ENCODE results near the gene GCGR. TPM values are rescaled to one million over a fixed set of nuclear protein-coding genes. Genes with fewer than 3 reads are reported as not detected.
A peak's percentile ranks its signal among the peaks of the same experiment; 100 is the strongest.

The GCGR gene
- total and polyA plus RNA-seq, 2 donors (not counting 1 experiment from before 2014, with no cell fraction given) = not detected

DNA sequence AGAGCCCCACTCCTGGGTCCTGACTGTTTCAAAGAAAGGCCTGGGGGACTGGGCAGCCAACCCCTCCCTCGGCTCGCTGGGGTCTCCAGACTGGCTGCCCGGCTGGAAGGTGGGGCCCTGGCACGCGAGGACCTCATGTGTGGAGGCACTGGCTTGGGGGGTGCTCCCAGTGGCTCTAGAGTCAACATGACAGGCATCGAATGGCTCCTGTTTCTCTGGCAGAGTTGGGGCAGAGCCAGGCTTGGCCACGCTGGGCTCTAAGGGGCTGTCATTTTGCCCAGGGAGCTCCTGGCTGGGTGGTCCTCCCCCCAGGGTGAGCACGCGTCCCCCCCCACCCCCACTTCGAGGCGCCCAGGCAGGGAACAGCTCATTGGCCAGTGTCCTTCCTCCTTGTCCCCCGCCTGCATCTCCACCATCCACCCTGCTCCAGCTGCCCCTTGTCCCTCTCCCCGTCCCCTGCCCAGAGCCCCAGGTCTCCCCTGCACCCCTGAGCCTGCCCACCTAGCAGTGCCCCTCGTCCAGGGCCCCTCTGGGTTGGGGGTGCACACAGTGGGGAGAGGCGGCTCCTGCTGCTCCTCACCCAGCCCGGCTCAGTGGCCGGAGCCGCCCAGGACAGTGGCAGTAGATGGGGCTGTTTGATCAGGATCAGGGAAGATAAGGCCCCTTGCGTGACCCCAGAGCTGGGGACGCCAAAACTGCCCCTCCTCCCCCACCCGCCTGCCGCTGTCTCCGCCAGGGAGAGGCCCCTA, 2.7 kb downstream of the GCGR start:
- no peak overlapping the region for H2AFZ ChIP-seq (ENCODE audit: low read length)
- no peaks in the 10 kb centered on the region for H3K79me2 ChIP-seq (ENCODE audit: control insufficient read depth, insufficient read depth, low read length)
- H3K27ac ChIP-seq (ENCODE audit: insufficient read depth, low read length) = no peak overlapping the region
- TF ChIP-seq, protein P1, sequence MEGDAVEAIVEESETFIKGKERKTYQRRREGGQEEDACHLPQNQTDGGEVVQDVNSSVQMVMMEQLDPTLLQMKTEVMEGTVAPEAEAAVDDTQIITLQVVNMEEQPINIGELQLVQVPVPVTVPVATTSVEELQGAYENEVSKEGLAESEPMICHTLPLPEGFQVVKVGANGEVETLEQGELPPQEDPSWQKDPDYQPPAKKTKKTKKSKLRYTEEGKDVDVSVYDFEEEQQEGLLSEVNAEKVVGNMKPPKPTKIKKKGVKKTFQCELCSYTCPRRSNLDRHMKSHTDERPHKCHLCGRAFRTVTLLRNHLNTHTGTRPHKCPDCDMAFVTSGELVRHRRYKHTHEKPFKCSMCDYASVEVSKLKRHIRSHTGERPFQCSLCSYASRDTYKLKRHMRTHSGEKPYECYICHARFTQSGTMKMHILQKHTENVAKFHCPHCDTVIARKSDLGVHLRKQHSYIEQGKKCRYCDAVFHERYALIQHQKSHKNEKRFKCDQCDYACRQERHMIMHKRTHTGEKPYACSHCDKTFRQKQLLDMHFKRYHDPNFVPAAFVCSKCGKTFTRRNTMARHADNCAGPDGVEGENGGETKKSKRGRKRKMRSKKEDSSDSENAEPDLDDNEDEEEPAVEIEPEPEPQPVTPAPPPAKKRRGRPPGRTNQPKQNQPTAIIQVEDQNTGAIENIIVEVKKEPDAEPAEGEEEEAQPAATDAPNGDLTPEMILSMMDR (conservative IDR thresholded peaks at IDR 0.05 in 1 of 2, IDR thresholded peaks at IDR 0.05 in 1 of 2; ENCODE audit: low read depth in 1 of 2, low read length in 2 of 2) = no peak
- no peak for TF ChIP-seq EZH2 (IDR thresholded peaks at IDR 0.05; ENCODE audit: low read length, missing control alignments)
- DNase-seq (ENCODE audit: low read depth in 2 of 2) = no peak
- no peak overlapping the region for H3K4me3 ChIP-seq (replicated peaks in 1 of 4; ENCODE audit: control extremely low read depth in 1 of 4, insufficient read depth in 1 of 4, low read depth in 3 of 4, low read length in 4 of 4)
- no peak overlapping the region for H3K9ac ChIP-seq (ENCODE audit: insufficient read depth, low read length)
- no peaks in the 10 kb centered on the region for H3K9me3 ChIP-seq (ENCODE audit: control insufficient read depth, insufficient read depth, low read depth, low read length)
- peaks cover 48% of the 10 kb centered on the region for H3K27me3 ChIP-seq (ENCODE audit: control insufficient read depth, insufficient read depth, low read length)
- no peaks in the 10 kb centered on the region for H4K20me1 ChIP-seq (ENCODE audit: control insufficient read depth, extremely low read depth, insufficient read depth, low read length)
- no peaks in the 10 kb centered on the region for H3K4me1 ChIP-seq (ENCODE audit: control insufficient read depth, extremely low read depth, insufficient read depth, low read length)
- no peaks in the 10 kb centered on the region for H3K36me3 ChIP-seq (ENCODE audit: control insufficient read depth, insufficient read depth, low read length)
- H3K4me2 ChIP-seq (ENCODE audit: extremely low read depth, insufficient read depth, low read length) = no peak overlapping the region

DNA sequence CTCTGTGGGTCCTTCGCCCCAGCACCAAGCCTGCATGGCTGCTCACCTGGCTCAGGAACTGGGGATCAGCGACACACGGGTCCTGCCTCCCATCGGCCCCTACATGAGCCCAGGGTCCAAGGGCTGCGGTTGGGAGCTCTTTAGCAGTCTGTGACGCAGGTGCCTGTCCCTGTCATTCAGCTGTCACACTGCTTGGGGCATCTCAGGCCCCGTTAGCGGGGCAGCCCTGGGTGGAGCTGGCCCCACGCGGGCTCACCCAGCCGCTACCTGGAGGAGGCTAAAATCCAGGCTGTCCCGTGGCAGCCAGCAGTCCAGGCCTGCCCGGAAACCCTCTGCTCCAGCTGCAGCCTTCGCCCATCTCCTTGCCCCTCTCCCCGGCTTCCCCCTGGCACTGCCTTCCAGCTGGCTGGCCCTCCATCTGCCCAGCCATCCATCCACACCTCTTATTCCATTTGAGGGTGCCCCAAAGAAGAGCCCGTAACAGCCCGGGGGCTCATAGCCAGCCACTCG, 3.3 kb downstream of the GCGR start:
- Histone ChIP-seq H3K9ac (ENCODE audit: insufficient read depth, low read length) (no peak overlapping the region), H2AFZ (ENCODE audit: low read length) (no peak overlapping the region), H3K36me3 (ENCODE audit: control insufficient read depth, insufficient read depth, low read length) (no peaks in the 10 kb centered on the region), H3K79me2 (ENCODE audit: control insufficient read depth, insufficient read depth, low read length) (no peaks in the 10 kb centered on the region), H3K4me1 (ENCODE audit: control insufficient read depth, extremely low read depth, insufficient read depth, low read length) (no peaks in the 10 kb centered on the region), H4K20me1 (ENCODE audit: control insufficient read depth, extremely low read depth, insufficient read depth, low read length) (no peaks in the 10 kb centered on the region), H3K4me2 (ENCODE audit: extremely low read depth, insufficient read depth, low read length) (no peak overlapping the region), H3K4me3 (replicated peaks in 1 of 4; ENCODE audit: control extremely low read depth in 1 of 4, insufficient read depth in 1 of 4, low read depth in 3 of 4, low read length in 4 of 4) (no peak overlapping the region), H3K27me3 (ENCODE audit: control insufficient read depth, insufficient read depth, low read length) (peaks cover 48% of the 10 kb centered on the region), H3K27ac (ENCODE audit: insufficient read depth, low read length) (no peak overlapping the region), H3K9me3 (ENCODE audit: control insufficient read depth, insufficient read depth, low read depth, low read length) (no peaks in the 10 kb centered on the region)
- TF ChIP-seq EZH2 (IDR thresholded peaks at IDR 0.05; ENCODE audit: low read length, missing control alignments) = peak; percentile 34
- TF ChIP-seq, protein P1 (conservative IDR thresholded peaks at IDR 0.05 in 1 of 2, IDR thresholded peaks at IDR 0.05 in 1 of 2; ENCODE audit: low read depth in 1 of 2, low read length in 2 of 2) = no peak
- DNase-seq (ENCODE audit: low read depth in 2 of 2) = no peak

DNA sequence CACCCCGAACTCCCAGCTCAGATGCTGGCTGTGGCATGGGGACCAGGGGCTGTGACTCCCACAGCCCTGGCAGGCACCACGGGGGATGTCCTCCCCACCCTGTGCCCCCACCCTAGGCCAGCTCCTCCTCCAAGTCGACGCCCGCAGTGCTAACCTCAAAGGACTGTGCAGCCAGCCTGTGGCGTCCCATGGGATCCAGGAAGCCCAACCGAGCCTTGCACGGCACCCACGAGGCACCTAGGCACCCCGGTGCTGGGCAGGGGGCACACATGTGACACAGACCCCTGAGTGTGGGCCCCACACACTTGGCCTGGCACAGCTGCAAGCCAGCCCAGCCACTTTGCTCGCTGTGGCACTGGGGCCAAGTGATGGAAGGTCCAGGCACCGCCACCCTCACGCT, 3.9 kb downstream of the GCGR start:
- peaks cover 44% of the 10 kb centered on the region for H3K27me3 ChIP-seq (ENCODE audit: control insufficient read depth, insufficient read depth, low read length)
- no peak overlapping the region for H3K4me2 ChIP-seq (ENCODE audit: extremely low read depth, insufficient read depth, low read length)
- no peaks in the 10 kb centered on the region for H3K36me3 ChIP-seq (ENCODE audit: control insufficient read depth, insufficient read depth, low read length)
- H3K27ac ChIP-seq (ENCODE audit: insufficient read depth, low read length) = no peak overlapping the region
- no peak for TF ChIP-seq EZH2 (IDR thresholded peaks at IDR 0.05; ENCODE audit: low read length, missing control alignments)
- TF ChIP-seq, protein P1 (conservative IDR thresholded peaks at IDR 0.05 in 1 of 2, IDR thresholded peaks at IDR 0.05 in 1 of 2; ENCODE audit: low read depth in 1 of 2, low read length in 2 of 2) = no peak
- no peak overlapping the region for H3K9ac ChIP-seq (ENCODE audit: insufficient read depth, low read length)
- H3K9me3 ChIP-seq (ENCODE audit: control insufficient read depth, insufficient read depth, low read depth, low read length) = no peaks in the 10 kb centered on the region
- H2AFZ ChIP-seq (ENCODE audit: low read length) = no peak overlapping the region
- no peaks in the 10 kb centered on the region for H3K79me2 ChIP-seq (ENCODE audit: control insufficient read depth, insufficient read depth, low read length)
- H3K4me3 ChIP-seq (replicated peaks in 1 of 4; ENCODE audit: control extremely low read depth in 1 of 4, insufficient read depth in 1 of 4, low read depth in 3 of 4, low read length in 4 of 4) = no peak overlapping the region
- H3K4me1 ChIP-seq (ENCODE audit: control insufficient read depth, extremely low read depth, insufficient read depth, low read length) = no peaks in the 10 kb centered on the region
- DNase-seq (ENCODE audit: low read depth in 2 of 2) = no peak
- H4K20me1 ChIP-seq (ENCODE audit: control insufficient read depth, extremely low read depth, insufficient read depth, low read length) = no peaks in the 10 kb centered on the region
